Parathyroid adenoma (tissue), 2 donors: ENCODE results near the gene TMEM247.

ENCODE experiments used
- H2AFZ ChIP-seq: fragments of 300-600 bp; sonication (generic); one replicate; pipeline ENCODE4 v1.7.0; 2017; ENCODE audit warnings: antibody characterized with exemption, mild to moderate bottlenecking
- H3K27ac ChIP-seq: fragments of 300-600 bp; sonication (generic); one replicate; pipeline ENCODE4 v1.7.0; 2017
- H3K27me3 ChIP-seq: fragments of 300-600 bp; sonication (generic); one replicate; pipeline ENCODE4 v1.7.0; 2017; ENCODE audit warnings: low read length; ENCODE audit not compliant: control insufficient read depth, insufficient read depth
- H3K36me3 ChIP-seq: fragments of 300-600 bp; sonication (generic); one replicate; pipeline ENCODE4 v1.7.0; 2017; ENCODE audit warnings: low read length; ENCODE audit not compliant: control insufficient read depth, insufficient read depth
- H3K4me1 ChIP-seq: fragments of 300-600 bp; sonication (generic); one replicate; pipeline ENCODE4 v1.7.0; 2017; ENCODE audit warnings: control low read depth
- H3K4me2 ChIP-seq: fragments of 300-600 bp; sonication (generic); one replicate; pipeline ENCODE4 v1.7.0; 2017; ENCODE audit warnings: low read length
- H3K4me3 ChIP-seq: fragments of 300-600 bp; sonication (generic); one replicate; pipeline ENCODE4 v1.7.0; 2017; ENCODE audit warnings: low read depth, low read length
- H3K79me2 ChIP-seq: fragments of 300-600 bp; sonication (generic); one replicate; pipeline ENCODE4 v1.7.0; 2017; ENCODE audit warnings: control low read depth
- H3K9ac ChIP-seq: fragments of 300-600 bp; sonication (generic); one replicate; pipeline ENCODE4 v1.7.0; 2017; ENCODE audit warnings: mild to moderate bottlenecking
- H3K9me3 ChIP-seq: fragments of 300-600 bp; sonication (generic); one replicate; pipeline ENCODE4 v1.7.0; 2017; ENCODE audit warnings: low read length; ENCODE audit not compliant: control insufficient read depth
- CTCF ChIP-seq: fragments of 300-600 bp; sonication (generic); IDR thresholded peaks from one replicate; pipeline ENCODE4 v1.7.0; 2017; ENCODE audit warnings: antibody characterized with exemption, mild to moderate bottlenecking
- donor health status: primary hyperparathyroidism.

TMEM247 gene

GRCh38 chr2:46435353-46435752 lies 44.0 kb upstream of the TMEM247 start:
- H3K9ac ChIP-seq = no peak overlapping the region
- H2AFZ ChIP-seq = no peak overlapping the region
- no peaks in the 10 kb centered on the region for H3K4me1 ChIP-seq
- TF ChIP-seq CTCF = no peak
- no peaks in the 10 kb centered on the region for H3K36me3 ChIP-seq
- no peak overlapping the region for H3K4me3 ChIP-seq
- no peaks in the 10 kb centered on the region for H3K9me3 ChIP-seq
- H3K27ac ChIP-seq = no peak overlapping the region
- H3K4me2 ChIP-seq = no peak overlapping the region
- no peaks in the 10 kb centered on the region for H3K79me2 ChIP-seq
- H3K27me3 ChIP-seq = no peaks in the 10 kb centered on the region

- no peak overlapping the region for H3K27ac ChIP-seq
- TF ChIP-seq CTCF = no peak
- H3K36me3 ChIP-seq = no peaks in the 10 kb centered on the region
- no peaks in the 10 kb centered on the region for H3K9me3 ChIP-seq
- H3K4me3 ChIP-seq = no peak overlapping the region
- no peaks in the 10 kb centered on the region for H3K4me1 ChIP-seq
- no peak overlapping the region for H2AFZ ChIP-seq
- no peak overlapping the region for H3K4me2 ChIP-seq
- H3K79me2 ChIP-seq = no peaks in the 10 kb centered on the region
- H3K27me3 ChIP-seq = no peaks in the 10 kb centered on the region
- no peak overlapping the region for H3K9ac ChIP-seq
These were observed 43.5 kb upstream of the TMEM247 start for GRCh38 chr2:46435796-46436360.

GRCh38 chr2:46436800-46437199 lies 42.6 kb upstream of the TMEM247 start:
- no peak overlapping the region for H3K4me2 ChIP-seq
- no peaks in the 10 kb centered on the region for H3K9me3 ChIP-seq
- H3K36me3 ChIP-seq = no peaks in the 10 kb centered on the region
- no peak overlapping the region for H3K27ac ChIP-seq
- H2AFZ ChIP-seq = no peak overlapping the region
- no peaks in the 10 kb centered on the region for H3K27me3 ChIP-seq
- H3K9ac ChIP-seq = no peak overlapping the region
- no peak overlapping the region for H3K4me3 ChIP-seq
- TF ChIP-seq CTCF = no peak
- no peaks in the 10 kb centered on the region for H3K79me2 ChIP-seq
- no peaks in the 10 kb centered on the region for H3K4me1 ChIP-seq

GRCh38 chr2:46438102-46438501 lies 41.3 kb upstream of the TMEM247 start:
- Histone ChIP-seq H3K27ac (no peak overlapping the region), H2AFZ (no peak overlapping the region), H3K4me1 (no peaks in the 10 kb centered on the region), H3K4me3 (no peak overlapping the region), H3K27me3 (no peaks in the 10 kb centered on the region), H3K9me3 (no peaks in the 10 kb centered on the region), H3K79me2 (no peaks in the 10 kb centered on the region), H3K4me2 (no peak overlapping the region), H3K9ac (no peak overlapping the region), H3K36me3 (no peaks in the 10 kb centered on the region)
- no peak for TF ChIP-seq CTCF

GRCh38 chr2:46438794-46439193 lies 40.6 kb upstream of the TMEM247 start:
- H3K4me3 ChIP-seq = no peak overlapping the region
- H3K79me2 ChIP-seq = no peaks in the 10 kb centered on the region
- H3K27me3 ChIP-seq = no peaks in the 10 kb centered on the region
- no peak overlapping the region for H3K27ac ChIP-seq
- H3K4me2 ChIP-seq = no peak overlapping the region
- no peaks in the 10 kb centered on the region for H3K4me1 ChIP-seq
- no peak overlapping the region for H2AFZ ChIP-seq
- H3K9me3 ChIP-seq = no peaks in the 10 kb centered on the region
- no peaks in the 10 kb centered on the region for H3K36me3 ChIP-seq
- no peak for TF ChIP-seq CTCF
- no peak overlapping the region for H3K9ac ChIP-seq
